ENCODE measurements around the gene TPMT.

Gene TPMT

GRCh38 chr6:18154507-18155149, at the start of gene TPMT:
TSS of gene TPMT (minus strand) at chr6:18155077. CDS start at chr6:18149127, 5,950 bp downstream.
- peaks cover 15 to 40% of the 10 kb centered on the region in 2 donors for H3K4me1 Mint-ChIP-seq
- no peaks in the 10 kb centered on the region for H3K27me3 Mint-ChIP-seq
- peak; percentile 54 to 64 for ATAC-seq (replicated peaks)
- DNase-seq, result no peak
- H3K36me3 Mint-ChIP-seq, result peaks cover 5 to 14% of the 10 kb centered on the region in 2 donors
- peak within 1 kb of the TSS; percentile 97 for H3K27ac Mint-ChIP-seq
- H3K9me3 Mint-ChIP-seq, result peaks cover 0 to 1% of the 10 kb centered on the region in 2 donors
- H3K4me3 Mint-ChIP-seq, result peak within 1 kb of the TSS; percentile 95 to 100

GRCh38 chr6:18203786-18204185, 48.9 kb upstream of the TPMT start:
- no peak overlapping the region for H3K27ac Mint-ChIP-seq

GRCh38 chr6:18192026-18192425, 37.1 kb upstream of the TPMT start:
- H3K9me3 Mint-ChIP-seq, result no peaks in the 10 kb centered on the region
- ATAC-seq (replicated peaks), result no peak
- peaks cover 12 to 47% of the 10 kb centered on the region in 2 donors for H3K36me3 Mint-ChIP-seq

More at GRCh38 chr6:18203786-18204185, 48.9 kb upstream of the TPMT start:
- no peaks in the 10 kb centered on the region for H3K27me3 Mint-ChIP-seq
- no peaks in the 10 kb centered on the region for H3K9me3 Mint-ChIP-seq
- H3K4me3 Mint-ChIP-seq, result no peak overlapping the region
- no peak for DNase-seq
- H3K4me1 Mint-ChIP-seq, result no peaks in the 10 kb centered on the region
- peaks cover 28 to 47% of the 10 kb centered on the region in 2 donors for H3K36me3 Mint-ChIP-seq
- no peak for ATAC-seq (replicated peaks)

GRCh38 chr6:18189196-18189595, 34.3 kb upstream of the TPMT start:
- Mint-ChIP-seq H3K4me1 (peaks cover 16 to 25% of the 10 kb centered on the region in 2 donors), H3K36me3 (peaks cover 3 to 36% of the 10 kb centered on the region in 2 donors), H3K4me3 (no peak overlapping the region), H3K27me3 (no peaks in the 10 kb centered on the region), H3K9me3 (no peaks in the 10 kb centered on the region), H3K27ac (no peak overlapping the region)
- ATAC-seq (replicated peaks) (no peak), DNase-seq (no peak)

More at GRCh38 chr6:18192026-18192425, 37.1 kb upstream of the TPMT start:
- no peak overlapping the region for H3K4me3 Mint-ChIP-seq
- H3K27ac Mint-ChIP-seq, result no peak overlapping the region
- peaks cover 5 to 15% of the 10 kb centered on the region in 2 donors for H3K4me1 Mint-ChIP-seq
- no peaks in the 10 kb centered on the region for H3K27me3 Mint-ChIP-seq
- no peak for DNase-seq

GRCh38 chr6:18187701-18188100, 32.8 kb upstream of the TPMT start:
- H3K36me3 Mint-ChIP-seq, result peaks cover 3 to 40% of the 10 kb centered on the region in 2 donors
- no peaks in the 10 kb centered on the region for H3K9me3 Mint-ChIP-seq
- H3K4me1 Mint-ChIP-seq, result peaks cover 16 to 25% of the 10 kb centered on the region in 2 donors
- no peak overlapping the region for H3K4me3 Mint-ChIP-seq
- DNase-seq (no peak), ATAC-seq (replicated peaks) (no peak)
- H3K27ac Mint-ChIP-seq, result no peak overlapping the region
- H3K27me3 Mint-ChIP-seq, result no peaks in the 10 kb centered on the region

- DNase-seq (peak; percentile 19), ATAC-seq (replicated peaks) (peak; percentile 93)
- Mint-ChIP-seq H3K36me3 (peaks cover 3 to 50% of the 10 kb centered on the region in 2 donors), H3K9me3 (no peaks in the 10 kb centered on the region), H3K4me3 (no peak overlapping the region), H3K4me1 (peaks cover 16 to 25% of the 10 kb centered on the region in 2 donors), H3K27me3 (no peaks in the 10 kb centered on the region), H3K27ac (peak overlapping the region; percentile 70)
These were observed 31.8 kb upstream of the TPMT start for GRCh38 chr6:18186540-18187250.

- DNase-seq (no peak), ATAC-seq (replicated peaks) (peak; percentile 48 to 54)
- Mint-ChIP-seq H3K9me3 (no peaks in the 10 kb centered on the region), H3K4me1 (peaks cover 16 to 25% of the 10 kb centered on the region in 2 donors), H3K4me3 (no peak overlapping the region), H3K27ac (peak overlapping the region; percentile 70), H3K36me3 (peaks cover 3 to 44% of the 10 kb centered on the region in 2 donors), H3K27me3 (no peaks in the 10 kb centered on the region)
These were observed 31.2 kb upstream of the TPMT start for GRCh38 chr6:18186033-18186432.

GRCh38 chr6:18185624-18186023, 30.7 kb upstream of the TPMT start:
- Mint-ChIP-seq H3K4me1 (peaks cover 16 to 29% of the 10 kb centered on the region in 2 donors), H3K27ac (no peak overlapping the region), H3K27me3 (no peaks in the 10 kb centered on the region), H3K4me3 (no peak overlapping the region), H3K9me3 (no peaks in the 10 kb centered on the region), H3K36me3 (peaks cover 7 to 47% of the 10 kb centered on the region in 2 donors)
- no peak for ATAC-seq (replicated peaks)
- DNase-seq, result no peak

GRCh38 chr6:18183766-18184165, 28.9 kb upstream of the TPMT start:
- Mint-ChIP-seq H3K27me3 (no peaks in the 10 kb centered on the region), H3K27ac (no peak overlapping the region), H3K4me3 (no peak overlapping the region), H3K4me1 (peaks cover 25 to 47% of the 10 kb centered on the region in 2 donors), H3K36me3 (peaks cover 13 to 49% of the 10 kb centered on the region in 2 donors), H3K9me3 (no peaks in the 10 kb centered on the region)
- DNase-seq (no peak), ATAC-seq (replicated peaks) (no peak)

- H3K4me3 Mint-ChIP-seq, result no peak overlapping the region
- no peaks in the 10 kb centered on the region for H3K9me3 Mint-ChIP-seq
- H3K4me1 Mint-ChIP-seq, result peaks cover 24 to 47% of the 10 kb centered on the region in 2 donors
- peaks cover 17 to 51% of the 10 kb centered on the region in 2 donors for H3K36me3 Mint-ChIP-seq
- DNase-seq (no peak), ATAC-seq (replicated peaks) (no peak)
- H3K27me3 Mint-ChIP-seq, result no peaks in the 10 kb centered on the region
- H3K27ac Mint-ChIP-seq, result no peak overlapping the region
These were observed 27.7 kb upstream of the TPMT start for GRCh38 chr6:18182568-18182967.

GRCh38 chr6:18179770-18180356, 25.0 kb upstream of the TPMT start:
- Mint-ChIP-seq H3K4me3 (peak overlapping the region in 1 of 2 donors; percentile 33), H3K36me3 (peaks cover 38 to 66% of the 10 kb centered on the region in 2 donors), H3K27me3 (no peaks in the 10 kb centered on the region), H3K9me3 (peaks cover 0 to 11% of the 10 kb centered on the region in 2 donors), H3K27ac (peak overlapping the region; percentile 37), H3K4me1 (peaks cover 17 to 42% of the 10 kb centered on the region in 2 donors)
- ATAC-seq (replicated peaks), result peak; percentile 46 to 48
- DNase-seq, result no peak

- Mint-ChIP-seq H3K9me3 (peaks cover 0 to 11% of the 10 kb centered on the region in 2 donors), H3K36me3 (peaks cover 42 to 72% of the 10 kb centered on the region in 2 donors), H3K4me1 (peaks cover 17 to 42% of the 10 kb centered on the region in 2 donors), H3K27ac (no peak overlapping the region), H3K27me3 (no peaks in the 10 kb centered on the region), H3K4me3 (no peak overlapping the region)
- ATAC-seq (replicated peaks) (no peak), DNase-seq (no peak)
These were observed 24.2 kb upstream of the TPMT start for GRCh38 chr6:18178960-18179615.

GRCh38 chr6:18177286-18177965, 22.5 kb upstream of the TPMT start:
- Mint-ChIP-seq H3K36me3 (peaks cover 45 to 61% of the 10 kb centered on the region in 2 donors), H3K4me1 (peaks cover 17 to 42% of the 10 kb centered on the region in 2 donors), H3K27me3 (no peaks in the 10 kb centered on the region), H3K27ac (no peak overlapping the region), H3K4me3 (no peak overlapping the region), H3K9me3 (peaks cover 0 to 11% of the 10 kb centered on the region in 2 donors)
- DNase-seq (no peak), ATAC-seq (replicated peaks) (no peak)
